HG02623 (cell line): ENCODE measurements around the gene VMO1.

Source experiments
- ATAC-seq: cut with Tn5 transposase; IDR thresholded peaks from one replicate; pipeline ENCODE4 v1.9.1; 2021; ENCODE audit warnings: moderate library complexity; ENCODE audit not compliant: unreplicated experiment

Gene VMO1, protein sequence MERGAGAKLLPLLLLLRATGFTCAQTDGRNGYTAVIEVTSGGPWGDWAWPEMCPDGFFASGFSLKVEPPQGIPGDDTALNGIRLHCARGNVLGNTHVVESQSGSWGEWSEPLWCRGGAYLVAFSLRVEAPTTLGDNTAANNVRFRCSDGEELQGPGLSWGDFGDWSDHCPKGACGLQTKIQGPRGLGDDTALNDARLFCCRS

GRCh38 chr17:4786106-4786511, at the start of gene VMO1:
Gene VMO1, minus strand, starts transcription at chr17:4786364. Its CDS starts 12 bp downstream, at chr17:4786352.
- ATAC-seq = no peak

- ATAC-seq = no peak
Measured at GRCh38 chr17:4834681-4835020, 48.5 kb upstream of the VMO1 start.

DNA sequence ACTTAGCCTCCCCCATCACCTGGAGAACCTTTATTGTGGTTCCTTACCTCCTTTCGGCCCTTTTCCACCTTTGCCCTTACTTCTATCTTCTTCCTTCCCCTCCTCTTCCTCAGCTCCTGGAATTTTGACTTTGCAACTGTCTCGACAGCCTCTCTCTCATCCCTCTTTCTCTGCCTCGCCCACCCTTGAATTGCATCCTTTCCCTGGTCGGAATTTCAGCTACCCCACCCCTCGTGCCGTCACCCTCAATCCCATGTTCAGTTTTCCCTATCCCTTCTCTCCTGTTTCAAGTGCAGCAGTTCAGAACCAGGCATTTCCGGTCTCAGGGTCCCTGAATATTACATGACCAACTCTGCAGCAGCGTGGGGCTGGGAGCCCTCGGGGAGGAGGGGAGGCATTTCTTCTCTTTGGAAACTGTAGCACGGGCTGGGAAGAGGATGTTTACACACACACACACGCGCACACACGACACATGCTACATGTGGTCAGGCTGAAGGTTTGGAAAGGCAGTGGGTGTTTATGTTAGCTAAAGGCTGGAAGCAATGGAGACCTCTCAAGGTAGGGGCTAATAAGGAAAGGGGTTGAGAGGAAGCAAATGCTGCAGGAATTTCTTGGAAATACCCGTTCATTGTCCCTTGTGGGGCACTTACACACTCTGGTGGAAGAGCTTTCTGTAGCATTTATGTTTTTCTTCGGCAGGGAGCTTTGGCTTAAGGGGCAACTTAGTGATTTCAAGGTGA, 47.9 kb upstream of the VMO1 start:
- ATAC-seq = no peak

DNA sequence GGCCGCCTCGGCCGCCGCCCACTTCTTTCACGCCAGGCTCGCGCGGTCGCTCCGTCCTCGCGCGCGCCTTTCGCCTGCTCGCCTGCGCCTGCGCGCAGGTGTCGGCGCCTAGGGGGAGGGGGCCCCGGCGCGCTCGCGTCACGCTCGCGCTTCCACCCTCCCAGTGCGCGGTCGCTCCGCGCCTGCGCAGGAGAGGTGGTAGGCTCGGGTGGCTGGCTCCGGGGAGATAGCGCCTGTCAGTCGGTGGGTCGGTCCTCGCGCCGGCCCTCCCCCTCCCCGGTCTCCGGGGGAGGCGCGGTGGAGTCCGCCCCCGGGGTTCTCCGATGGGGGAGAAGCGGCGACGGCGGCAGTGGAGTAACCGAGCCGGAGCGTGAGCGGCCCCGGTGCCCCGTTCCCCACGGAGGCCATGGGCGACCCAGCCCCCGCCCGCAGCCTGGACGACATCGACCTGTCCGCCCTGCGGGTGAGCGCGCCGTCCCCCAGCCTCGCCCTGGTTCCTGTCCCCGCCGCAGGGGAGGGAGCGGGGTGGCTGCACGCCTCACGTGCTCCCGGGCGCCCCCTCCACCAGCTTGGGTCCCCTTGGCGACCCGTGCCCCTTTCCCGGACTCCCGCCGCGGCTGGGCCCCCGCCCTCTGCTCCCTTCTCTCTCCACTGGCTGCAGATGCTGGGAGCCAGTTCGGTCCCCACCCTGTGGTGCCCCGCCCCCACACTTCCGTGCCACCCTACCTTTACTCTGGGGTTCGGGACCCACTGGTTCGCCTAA, 47.2 kb upstream of the VMO1 start, which contains the start of gene MINK1:
TSS of gene MINK1 (plus strand) at position 163 of the 763 bp plus-strand sequence. CDS start at position 407, 244 bp downstream.
- ATAC-seq = peak; percentile 81

- ATAC-seq = peak; percentile 18
Measured at GRCh38 chr17:4832829-4833177, 46.6 kb upstream of the VMO1 start.

DNA sequence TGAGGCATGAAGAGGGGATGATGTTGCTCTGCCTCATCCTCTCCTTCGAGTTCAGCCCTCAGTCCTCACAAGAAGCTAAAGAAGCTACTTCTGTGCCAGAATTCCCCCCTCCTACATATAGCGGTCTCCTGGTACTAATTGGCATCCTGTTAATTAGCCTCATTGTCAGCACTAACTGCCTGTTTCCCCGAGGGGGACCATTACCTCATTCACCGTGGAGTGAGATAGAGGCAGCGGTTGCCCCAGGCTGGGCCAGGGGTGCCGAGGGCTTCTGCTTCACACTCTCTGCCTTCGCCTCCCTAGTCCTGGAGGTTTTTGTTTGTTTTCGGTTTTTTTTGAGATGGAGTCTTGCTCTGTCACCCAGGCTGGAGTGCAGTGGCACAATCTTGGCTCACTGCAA, 41.2 kb upstream of the VMO1 start:
- no peak for ATAC-seq

DNA sequence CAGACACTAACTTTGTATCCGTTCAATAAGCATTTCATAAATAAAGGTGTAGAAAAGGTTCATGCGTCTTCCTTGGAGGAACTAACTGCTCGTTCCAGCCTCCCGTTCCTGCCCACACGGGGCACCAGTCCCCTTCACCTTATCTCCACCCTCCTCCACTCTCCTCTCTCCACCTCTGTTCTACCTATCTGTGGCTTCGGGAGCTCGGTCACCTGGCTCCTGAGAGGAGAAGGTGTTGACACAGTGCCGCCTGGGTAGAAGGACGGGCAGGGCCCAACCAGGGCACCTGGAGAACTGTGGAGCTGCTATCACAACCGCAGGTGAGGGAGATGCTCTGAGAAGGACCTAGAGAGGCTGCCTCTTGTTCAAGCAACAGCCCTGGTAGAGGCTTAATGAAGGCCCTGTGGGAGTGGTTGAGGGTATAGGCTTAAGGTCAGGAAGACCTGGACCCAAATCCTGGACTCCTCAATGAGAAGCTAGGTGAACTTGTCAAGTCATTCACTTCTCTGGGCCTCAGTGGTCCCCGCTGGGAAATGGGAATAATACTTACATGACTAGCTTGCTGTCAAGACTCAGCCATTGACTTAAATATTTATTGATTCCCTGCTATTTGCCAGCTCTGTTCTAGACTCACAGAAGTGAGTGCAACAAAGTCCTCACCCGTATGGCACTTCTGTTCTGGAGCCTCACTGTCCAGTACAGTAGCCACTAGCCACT, 37.4 kb upstream of the VMO1 start:
- ATAC-seq = no peak

- no peak for ATAC-seq
Measured at GRCh38 chr17:4822835-4823234, 36.7 kb upstream of the VMO1 start.

DNA sequence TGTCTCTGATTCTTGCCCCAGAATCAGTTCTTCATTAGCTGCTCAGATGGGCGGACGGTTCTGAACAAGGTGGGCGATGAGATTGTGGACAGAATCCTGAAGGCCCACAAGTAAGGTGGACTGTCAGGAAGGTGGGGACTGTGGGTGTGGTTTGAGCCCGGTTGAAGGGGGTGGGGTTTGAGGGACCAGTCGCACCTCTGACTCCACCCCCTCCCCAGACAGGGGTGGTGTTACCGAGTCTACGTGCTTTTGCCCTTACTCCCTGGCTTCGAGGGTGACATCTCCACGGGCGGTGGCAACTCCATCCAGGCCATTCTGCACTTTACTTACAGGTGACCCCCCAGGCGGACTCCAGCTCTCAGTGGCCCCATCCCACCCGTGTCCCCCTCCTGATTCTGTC, 32.1 kb upstream of the VMO1 start:
- no peak for ATAC-seq

DNA sequence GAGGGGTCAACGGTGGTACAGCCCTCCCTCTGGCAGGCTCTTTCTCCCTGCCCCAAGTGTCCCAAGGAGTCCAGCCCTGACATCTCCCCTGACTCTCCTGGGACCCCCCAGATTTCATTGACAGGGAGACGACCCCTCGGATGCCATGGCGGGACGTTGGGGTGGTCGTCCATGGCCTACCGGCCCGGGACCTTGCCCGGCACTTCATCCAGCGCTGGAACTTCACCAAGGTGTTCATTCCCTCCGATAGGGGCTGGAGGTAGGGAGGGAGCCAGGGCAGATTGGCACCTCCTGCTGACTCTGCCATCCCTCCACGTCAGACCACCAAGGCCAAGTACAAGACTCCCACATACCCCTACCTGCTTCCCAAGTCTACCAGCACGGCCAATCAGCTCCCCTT, 30.7 kb upstream of the VMO1 start:
- no peak for ATAC-seq

- no peak for ATAC-seq
Measured at GRCh38 chr17:4815043-4815675, 29.0 kb upstream of the VMO1 start.

- ATAC-seq = no peak
Measured at GRCh38 chr17:4812690-4813089, 26.5 kb upstream of the VMO1 start.

DNA sequence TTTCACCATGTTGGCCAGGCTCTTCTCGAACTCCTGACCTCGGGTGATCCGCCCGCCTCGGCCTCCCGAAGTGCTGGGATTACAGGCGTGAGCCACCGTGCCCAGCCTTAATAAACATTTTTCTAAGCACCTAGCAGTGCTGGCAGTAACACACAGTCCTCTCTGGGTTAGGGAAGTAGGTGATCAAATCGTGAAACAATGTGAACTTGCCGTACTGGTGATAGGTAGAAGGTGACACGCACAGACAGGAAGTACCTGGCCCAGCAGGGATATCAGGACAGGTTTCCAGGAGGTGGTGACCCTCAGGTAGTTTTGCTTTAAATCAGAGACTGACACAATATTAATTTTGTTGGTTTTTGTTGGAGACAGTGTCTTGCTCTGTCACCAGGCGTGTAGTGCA, 25.3 kb upstream of the VMO1 start:
- no peak for ATAC-seq

GRCh38 chr17:4810696-4811290, 24.6 kb upstream of the VMO1 start:
- no peak for ATAC-seq

DNA sequence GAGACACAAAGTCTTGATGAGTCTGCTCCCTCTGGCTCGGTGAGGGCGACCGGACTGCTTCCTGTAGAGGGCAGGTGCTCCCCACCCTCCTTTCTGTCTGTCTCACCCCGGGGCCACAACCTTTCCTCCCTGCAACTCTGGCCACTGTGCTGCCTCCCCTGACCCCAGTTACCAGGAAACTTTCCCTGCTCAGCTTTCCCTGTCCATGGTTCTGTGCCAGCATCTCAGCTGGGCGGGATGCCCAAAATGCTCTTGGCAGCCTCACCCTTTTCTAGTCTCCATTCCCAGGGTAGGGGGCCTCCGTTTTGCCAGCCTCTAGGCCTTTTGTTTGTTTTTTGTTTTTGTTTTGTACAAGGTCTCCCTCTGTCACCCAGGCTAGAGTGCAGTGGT, 22.2 kb upstream of the VMO1 start:
- ATAC-seq = no peak

DNA sequence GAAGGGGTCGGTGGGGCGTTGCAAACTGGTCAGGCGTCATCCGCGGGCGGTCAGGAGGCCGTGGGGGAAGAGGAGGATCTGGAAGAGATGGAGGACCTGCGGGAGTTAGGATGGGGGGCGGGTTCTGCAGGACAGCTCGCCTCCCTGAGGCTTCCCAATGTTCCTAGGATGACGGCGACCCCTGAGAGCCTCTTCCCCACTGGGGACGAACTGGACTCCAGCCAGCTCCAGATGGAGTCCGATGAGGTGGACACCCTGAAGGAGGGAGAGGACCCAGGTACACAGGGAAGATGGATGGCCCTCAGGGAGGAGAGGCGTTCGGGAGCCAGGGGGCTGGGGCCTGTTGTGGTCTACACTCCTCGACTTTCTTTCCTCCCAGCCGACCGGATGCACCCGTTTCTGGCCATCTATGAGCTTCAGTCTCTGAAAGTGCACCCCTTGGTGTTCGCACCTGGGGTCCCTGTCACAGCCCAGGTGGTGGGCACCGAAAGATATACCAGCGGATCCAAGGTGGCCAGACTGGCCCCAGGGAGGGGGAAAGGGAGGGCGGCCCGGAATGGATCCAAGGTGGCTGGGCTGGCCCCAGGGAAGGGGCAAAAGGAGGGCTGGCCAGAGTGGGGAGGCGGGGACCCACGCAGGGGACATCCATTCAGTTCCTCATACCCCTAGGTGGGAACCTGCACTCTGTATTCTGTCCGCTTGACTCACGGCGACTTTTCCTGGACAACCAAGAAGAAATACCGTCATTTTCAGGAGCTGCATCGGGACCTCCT, 21.6 kb upstream of the VMO1 start:
- no peak for ATAC-seq

- peak; percentile 92 for ATAC-seq
Measured at GRCh38 chr17:4806777-4807604, 20.8 kb upstream of the VMO1 start, which contains the start of gene PLD2. Gene PLD2, plus strand, starts transcription at chr17:4807152. Its CDS starts 621 bp downstream, at chr17:4807773.

- ATAC-seq = no peak
Measured at GRCh38 chr17:4806456-4806776, 20.3 kb upstream of the VMO1 start.

- no peak for ATAC-seq
Measured at GRCh38 chr17:4802228-4802627, 16.1 kb upstream of the VMO1 start, which contains the start of gene C17orf114. Gene C17orf114, minus strand, starts transcription at chr17:4802328.
